Mammary epithelial cell (primary cell): ENCODE data around the gene PKHD1.

Source experiments
- EZH2 ChIP-seq: IDR thresholded peaks from 2 replicates; pipeline ENCODE4 v1.6.1; 2012; ENCODE audit warnings: low read length, inconsistent platforms, borderline replicate concordance
- TF ChIP-seq, protein P1 (sequence below), 2 donors: IDR thresholded peaks in 1 of 2; conservative IDR thresholded peaks in 1 of 2; 2 replicates each; pipeline ENCODE4 v1.5.1; 2011 to 2012; ENCODE audit warnings: inconsistent platforms in 2 of 2, low read length in 2 of 2, mild to moderate bottlenecking in 2 of 2, control low read depth in 1 of 2, low read depth in 1 of 2; ENCODE audit not compliant: insufficient read depth in 1 of 2; ENCODE audit errors: extremely low read depth in 1 of 2

DNA sequence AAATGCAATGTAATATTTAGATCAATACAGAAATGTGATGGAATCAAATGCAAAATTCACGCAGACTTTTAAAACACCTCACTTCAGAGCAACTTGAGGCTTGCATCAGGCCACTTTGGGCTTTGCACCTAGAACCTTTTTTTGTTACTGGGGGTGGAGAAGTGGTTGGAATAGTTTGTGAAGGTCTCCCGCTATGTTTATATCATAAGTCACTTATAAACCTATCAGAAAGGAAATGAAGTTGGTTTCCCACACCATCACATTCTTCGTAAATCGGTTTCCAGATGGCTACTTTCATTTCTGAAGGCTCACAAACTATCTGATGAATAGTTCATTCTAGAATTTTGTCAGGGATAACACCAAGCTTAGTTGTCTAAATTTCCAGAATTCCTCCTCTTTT lies 74.8 kb downstream of the PKHD1 start:
- TF ChIP-seq EZH2 = no peak
- TF ChIP-seq, protein P1, sequence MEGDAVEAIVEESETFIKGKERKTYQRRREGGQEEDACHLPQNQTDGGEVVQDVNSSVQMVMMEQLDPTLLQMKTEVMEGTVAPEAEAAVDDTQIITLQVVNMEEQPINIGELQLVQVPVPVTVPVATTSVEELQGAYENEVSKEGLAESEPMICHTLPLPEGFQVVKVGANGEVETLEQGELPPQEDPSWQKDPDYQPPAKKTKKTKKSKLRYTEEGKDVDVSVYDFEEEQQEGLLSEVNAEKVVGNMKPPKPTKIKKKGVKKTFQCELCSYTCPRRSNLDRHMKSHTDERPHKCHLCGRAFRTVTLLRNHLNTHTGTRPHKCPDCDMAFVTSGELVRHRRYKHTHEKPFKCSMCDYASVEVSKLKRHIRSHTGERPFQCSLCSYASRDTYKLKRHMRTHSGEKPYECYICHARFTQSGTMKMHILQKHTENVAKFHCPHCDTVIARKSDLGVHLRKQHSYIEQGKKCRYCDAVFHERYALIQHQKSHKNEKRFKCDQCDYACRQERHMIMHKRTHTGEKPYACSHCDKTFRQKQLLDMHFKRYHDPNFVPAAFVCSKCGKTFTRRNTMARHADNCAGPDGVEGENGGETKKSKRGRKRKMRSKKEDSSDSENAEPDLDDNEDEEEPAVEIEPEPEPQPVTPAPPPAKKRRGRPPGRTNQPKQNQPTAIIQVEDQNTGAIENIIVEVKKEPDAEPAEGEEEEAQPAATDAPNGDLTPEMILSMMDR (conservative IDR thresholded peaks at IDR 0.05 in 1 of 2, IDR thresholded peaks at IDR 0.05 in 1 of 2; ENCODE audit: extremely low read depth in 1 of 2, insufficient read depth in 1 of 2, low read depth in 1 of 2, low read length in 2 of 2) = no peak
